SJSA1 (cell line): Measurements from ENCODE around the gene OR2C3. TPM values are rescaled to one million over a fixed set of nuclear protein-coding genes. Genes with fewer than 3 reads are reported as not detected.
"Not testable (repeated sequence)": the region's sequence is repeated elsewhere in the genome, so short reads cannot be mapped to it uniquely, and the experiment has no call there.

ENCODE experiments used
- DNase-seq, 2 experiments: peaks; one replicate each; pipeline ENCODE4 v3.0.0-alpha.2; 2015 to 2020; ENCODE audit warnings: low spot score in 2 of 2, low read depth in 1 of 2
- H3K27ac ChIP-seq: fragments of 250-450 bp; sonication (Bioruptor Pico); 2 replicates; pipeline ENCODE4 v1.5.1; 2020; ENCODE audit warnings: mild to moderate bottlenecking, moderate library complexity
- H3K27me3 ChIP-seq: fragments of 250-450 bp; sonication (Bioruptor Pico); replicated peaks from 2 replicates; pipeline ENCODE4 v1.5.1; 2020; ENCODE audit warnings: mild to moderate bottlenecking, moderate library complexity
- H3K36me3 ChIP-seq: fragments of 250-450 bp; sonication (Bioruptor Pico); 2 replicates; pipeline ENCODE4 v1.5.1; 2020; ENCODE audit warnings: mild to moderate bottlenecking
- H3K4me1 ChIP-seq: fragments of 250-450 bp; sonication (Bioruptor Pico); replicated peaks from 2 replicates; pipeline ENCODE4 v1.6.1; 2021; ENCODE audit warnings: mild to moderate bottlenecking
- H3K4me3 ChIP-seq: fragments of 250-450 bp; sonication (Bioruptor Pico); 2 replicates; pipeline ENCODE4 v1.5.1; 2020; ENCODE audit warnings: mild to moderate bottlenecking
- H3K9me3 ChIP-seq: fragments of 250-450 bp; sonication (Bioruptor Pico); replicated peaks from 2 replicates; pipeline ENCODE4 v1.5.1; 2020; ENCODE audit warnings: mild to moderate bottlenecking
- total RNA-seq: library from RNA; depleted of rRNA; stranded (reverse); fragments of >200 nt; shearing (Covaris generic); gene quantifications from 2 replicates; pipeline ENCODE4 v1.2.3, GENCODE V29; 2014; rRNA removed

Gene OR2C3
- total RNA-seq, 1 experiment from 2014 or later: not detected

- Histone ChIP-seq H3K9me3 (no peaks in the 10 kb centered on the region), H3K4me1 (no peaks in the 10 kb centered on the region), H3K27ac (no peak overlapping the region), H3K27me3 (no peaks in the 10 kb centered on the region), H3K36me3 (no peaks in the 10 kb centered on the region), H3K4me3 (no peak overlapping the region)
- no peak for DNase-seq
Measured at GRCh38 chr1:247493106-247493505, 43.1 kb downstream of the OR2C3 start.

- Histone ChIP-seq H3K27ac (no peak overlapping the region), H3K36me3 (no peaks in the 10 kb centered on the region), H3K4me3 (no peak overlapping the region), H3K27me3 (no peaks in the 10 kb centered on the region), H3K9me3 (no peaks in the 10 kb centered on the region), H3K4me1 (no peaks in the 10 kb centered on the region)
- DNase-seq: no peak
Measured at GRCh38 chr1:247491328-247491727, 44.9 kb downstream of the OR2C3 start.

- Histone ChIP-seq H3K9me3 (no peaks in the 10 kb centered on the region), H3K4me3 (no peak overlapping the region), H3K36me3 (no peaks in the 10 kb centered on the region), H3K27ac (no peak overlapping the region), H3K27me3 (no peaks in the 10 kb centered on the region), H3K4me1 (no peaks in the 10 kb centered on the region)
- no peak for DNase-seq
Measured at GRCh38 chr1:247487057-247487456, 49.2 kb downstream of the OR2C3 start.

- Histone ChIP-seq H3K9me3 (no peaks in the 10 kb centered on the region; the same call in 1 of the 2 replicates), H3K4me3 (no peak overlapping the region), H3K27me3 (no peaks in the 10 kb centered on the region), H3K27ac (no peak overlapping the region), H3K36me3 (no peaks in the 10 kb centered on the region), H3K4me1 (no peaks in the 10 kb centered on the region)
- DNase-seq: no peak
Measured at GRCh38 chr1:247482747-247483146, 53.5 kb downstream of the OR2C3 start.

GRCh38 chr1:247476328-247477058 is 59.7 kb downstream of the OR2C3 start:
- H3K27me3 ChIP-seq, H3K9me3 ChIP-seq, H3K4me3 ChIP-seq, H3K4me1 ChIP-seq, H3K36me3 ChIP-seq, DNase-seq, H3K27ac ChIP-seq: not testable (repeated sequence)

- Histone ChIP-seq H3K27ac (no peak overlapping the region), H3K4me1 (no peaks in the 10 kb centered on the region), H3K27me3 (no peaks in the 10 kb centered on the region), H3K9me3 (no peaks in the 10 kb centered on the region; the same call in none of the 2 replicates), H3K4me3 (no peak overlapping the region), H3K36me3 (no peaks in the 10 kb centered on the region)
- no peak for DNase-seq
Measured at GRCh38 chr1:247475793-247476192, 60.4 kb downstream of the OR2C3 start.

Other genes starting within 250 kb of the OR2C3 start
- 23.8 and 44.0 TPM in 2 replicates for gene ZNF496, start 204.6 kb downstream of the OR2C3 start, total RNA-seq
- gene NLRP3, start 120.3 kb downstream of the OR2C3 start, total RNA-seq: 0.16 and 0.37 TPM in 2 replicates
- gene OR2B11, start 78.3 kb downstream of the OR2C3 start, total RNA-seq: not detected in 2 replicates
- not detected in 2 replicates for gene GCSAML, start 12.7 kb upstream of the OR2C3 start, total RNA-seq
- not detected in 2 replicates for gene OR2G2, start 51.9 kb upstream of the OR2C3 start, total RNA-seq
- not detected in 2 replicates for gene OR2G3, start 69.1 kb upstream of the OR2C3 start, total RNA-seq
- gene OR13G1, start 143.3 kb upstream of the OR2C3 start, total RNA-seq: not detected in 2 replicates
- not detected in 2 replicates for gene OR6F1, start 180.2 kb upstream of the OR2C3 start, total RNA-seq
- not detected in 2 replicates for gene OR14K1, start 202.2 kb upstream of the OR2C3 start, total RNA-seq
- gene OR14A2, start 211.7 kb upstream of the OR2C3 start, total RNA-seq: not detected in 2 replicates
- gene OR1C1, start 224.1 kb upstream of the OR2C3 start, total RNA-seq: not detected in 2 replicates